ENCODE measurements around the gene FGF2. TPM values are rescaled to one million over a fixed set of nuclear protein-coding genes. Genes with fewer than 3 reads are reported as not detected.

FGF2 gene
- total RNA-seq, 1 donor from 2014 or later, result 5.8 TPM

- no peak for DNase-seq (ENCODE audit: low read depth)
Measured at GRCh38 chr4:122890147-122890795, 63.6 kb downstream of the FGF2 start.

- no peak for DNase-seq (ENCODE audit: low read depth)
Measured at GRCh38 chr4:122894827-122895226, 68.2 kb downstream of the FGF2 start.

DNA sequence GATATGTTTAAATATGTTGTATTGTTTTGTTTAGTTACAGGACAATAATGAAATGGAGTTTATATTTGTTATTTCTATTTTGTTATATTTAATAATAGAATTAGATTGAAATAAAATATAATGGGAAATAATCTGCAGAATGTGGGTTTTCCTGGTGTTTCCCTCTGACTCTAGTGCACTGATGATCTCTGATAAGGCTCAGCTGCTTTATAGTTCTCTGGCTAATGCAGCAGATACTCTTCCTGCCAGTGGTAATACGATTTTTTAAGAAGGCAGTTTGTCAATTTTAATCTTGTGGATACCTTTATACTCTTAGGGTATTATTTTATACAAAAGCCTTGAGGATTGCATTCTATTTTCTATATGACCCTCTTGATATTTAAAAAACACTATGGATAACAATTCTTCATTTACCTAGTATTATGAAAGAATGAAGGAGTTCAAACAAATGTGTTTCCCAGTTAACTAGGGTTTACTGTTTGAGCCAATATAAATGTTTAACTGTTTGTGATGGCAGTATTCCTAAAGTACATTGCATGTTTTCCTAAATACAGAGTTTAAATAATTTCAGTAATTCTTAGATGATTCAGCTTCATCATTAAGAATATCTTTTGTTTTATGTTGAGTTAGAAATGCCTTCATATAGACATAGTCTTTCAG is 68.8 kb downstream of the FGF2 start:
- no peak for DNase-seq (ENCODE audit: low read depth)

DNA sequence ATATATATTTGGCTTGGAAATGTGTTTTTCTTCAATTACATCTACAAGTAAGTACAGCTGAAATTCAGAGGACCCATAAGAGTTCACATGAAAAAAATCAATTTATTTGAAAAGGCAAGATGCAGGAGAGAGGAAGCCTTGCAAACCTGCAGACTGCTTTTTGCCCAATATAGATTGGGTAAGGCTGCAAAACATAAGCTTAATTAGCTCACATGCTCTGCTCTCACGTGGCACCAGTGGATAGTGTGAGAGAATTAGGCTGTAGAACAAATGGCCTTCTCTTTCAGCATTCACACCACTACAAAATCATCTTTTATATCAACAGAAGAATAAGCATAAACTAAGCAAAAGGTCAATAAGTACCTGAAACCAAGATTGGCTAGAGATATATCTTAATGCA is 69.6 kb downstream of the FGF2 start:
- DNase-seq (ENCODE audit: low read depth), result no peak

- DNase-seq (ENCODE audit: low read depth), result peak; percentile 60
Measured at GRCh38 chr4:122898370-122899150, 71.9 kb downstream of the FGF2 start.

- DNase-seq (ENCODE audit: low read depth), result no peak
Measured at GRCh38 chr4:122899682-122900081, 73.1 kb downstream of the FGF2 start.

GRCh38 chr4:122900314-122900713 is 73.7 kb downstream of the FGF2 start:
- DNase-seq (ENCODE audit: low read depth), result no peak

DNA sequence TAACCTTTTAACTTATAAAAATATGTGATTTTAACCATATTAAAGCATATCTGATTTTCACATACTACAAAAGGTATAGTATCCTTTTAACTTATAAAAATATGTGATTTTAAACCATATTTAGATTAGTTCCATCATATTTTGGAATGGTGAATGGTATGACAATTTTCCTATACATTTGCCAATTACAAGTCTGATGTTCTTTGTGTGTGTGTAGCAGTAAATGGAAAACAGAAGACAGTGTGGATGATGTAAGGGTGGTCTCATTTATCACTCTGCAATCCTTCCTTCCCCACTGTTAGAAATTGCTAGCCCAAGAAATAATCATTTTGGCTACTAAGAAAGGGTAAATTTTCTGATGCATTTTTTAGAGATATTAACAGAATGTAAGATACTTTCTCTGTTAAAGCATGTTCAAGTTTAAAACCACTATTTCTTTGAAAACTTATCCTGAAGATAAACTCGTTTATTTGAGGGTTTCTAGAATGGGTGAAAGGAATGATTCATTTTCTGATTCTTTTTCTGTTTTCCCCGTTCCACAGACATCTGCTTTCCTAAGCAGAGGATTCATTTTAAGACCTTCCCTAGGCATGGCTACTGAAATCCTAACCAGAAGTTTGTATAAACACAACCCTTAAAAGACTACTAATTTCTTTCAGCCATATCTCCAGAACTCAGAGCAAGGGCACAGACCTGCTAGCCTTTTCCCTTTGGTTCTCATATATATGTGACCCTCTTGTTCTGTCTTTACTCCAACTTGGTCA is 74.8 kb downstream of the FGF2 start:
- no peak for DNase-seq (ENCODE audit: low read depth)

DNA sequence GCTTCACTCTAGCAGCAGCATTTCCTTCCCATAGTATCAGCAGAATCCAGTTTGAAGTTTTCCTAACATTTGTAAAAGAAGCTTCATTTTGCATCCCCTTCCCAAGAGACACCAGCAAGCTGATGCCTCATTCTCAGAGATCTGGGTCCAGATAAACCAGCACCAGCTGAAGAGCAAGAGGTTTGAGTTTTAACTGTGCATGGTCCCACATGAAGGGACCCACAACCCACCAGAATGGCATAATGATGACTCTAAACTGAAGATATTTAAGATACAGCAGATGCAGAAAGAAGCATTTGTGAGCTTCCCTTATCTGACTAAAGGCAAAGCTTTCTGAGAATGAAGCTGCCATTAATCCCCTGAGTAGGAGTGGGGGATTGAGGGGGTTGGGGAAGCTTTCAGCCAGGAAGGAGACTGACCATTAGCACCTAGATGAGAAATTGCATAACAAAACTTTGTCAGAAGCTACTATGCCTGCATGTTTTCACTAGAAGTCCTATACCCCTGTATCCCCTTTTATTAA is 77.2 kb downstream of the FGF2 start:
- DNase-seq (ENCODE audit: low read depth), result no peak

DNA sequence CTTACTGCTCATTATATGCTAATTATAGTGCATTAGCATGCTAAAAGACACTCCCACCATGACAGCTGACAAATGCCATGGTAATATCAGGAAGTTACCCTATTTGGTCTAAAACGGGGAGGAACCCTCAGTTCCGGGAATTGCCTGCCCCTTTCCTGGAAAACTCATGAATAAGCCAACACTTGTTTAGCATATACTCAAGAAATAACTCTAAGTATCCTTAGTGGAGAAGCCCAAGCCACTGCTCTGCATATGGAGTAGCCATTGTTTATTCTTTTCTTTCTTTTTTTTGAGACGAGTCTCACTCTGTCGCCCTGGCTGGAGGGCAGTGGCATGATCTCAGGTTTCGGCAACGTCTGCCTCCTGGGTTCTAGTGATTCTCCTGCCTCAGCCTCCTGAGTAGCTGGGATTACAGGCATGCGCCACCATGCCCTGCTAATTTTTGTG is 80.3 kb downstream of the FGF2 start:
- DNase-seq (ENCODE audit: low read depth), result no peak

DNA sequence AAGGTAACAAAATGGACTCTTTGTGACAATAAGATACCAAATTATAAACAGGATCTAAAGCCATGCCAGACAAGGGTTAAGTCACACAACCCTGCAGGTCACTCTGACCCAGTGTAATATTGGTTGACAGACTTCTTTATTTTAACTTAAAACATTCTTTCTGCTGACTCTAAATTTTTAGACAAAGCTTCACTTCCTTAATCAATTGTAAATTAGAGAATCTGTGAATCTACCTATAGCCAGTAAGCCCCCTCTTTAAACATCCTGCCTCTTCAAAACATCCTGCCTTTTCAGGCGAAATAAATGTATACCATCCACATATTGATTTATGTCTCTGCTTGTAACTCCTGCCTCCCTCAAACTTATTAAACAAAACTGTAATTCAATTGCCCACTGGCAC is 81.6 kb downstream of the FGF2 start:
- no peak for DNase-seq (ENCODE audit: low read depth)

DNA sequence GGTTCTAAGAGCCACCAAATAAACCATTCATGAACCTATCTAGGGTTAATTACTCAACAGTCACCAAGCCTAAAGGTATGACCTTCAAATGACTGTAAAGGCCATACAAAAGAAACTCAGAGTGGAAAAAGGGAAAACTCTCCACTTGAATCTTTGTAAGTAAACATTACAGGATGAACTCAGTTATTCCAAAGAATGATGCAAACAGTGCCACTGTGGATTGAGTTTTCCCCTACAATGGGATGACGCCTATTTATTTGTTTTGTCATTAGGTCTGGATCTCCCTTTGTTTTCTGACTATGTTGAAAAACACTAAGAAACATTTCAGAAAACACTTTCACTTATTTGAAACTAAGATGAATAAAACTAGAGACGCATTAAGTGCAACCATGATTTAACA is 83.1 kb downstream of the FGF2 start:
- DNase-seq (ENCODE audit: low read depth), result no peak

DNA sequence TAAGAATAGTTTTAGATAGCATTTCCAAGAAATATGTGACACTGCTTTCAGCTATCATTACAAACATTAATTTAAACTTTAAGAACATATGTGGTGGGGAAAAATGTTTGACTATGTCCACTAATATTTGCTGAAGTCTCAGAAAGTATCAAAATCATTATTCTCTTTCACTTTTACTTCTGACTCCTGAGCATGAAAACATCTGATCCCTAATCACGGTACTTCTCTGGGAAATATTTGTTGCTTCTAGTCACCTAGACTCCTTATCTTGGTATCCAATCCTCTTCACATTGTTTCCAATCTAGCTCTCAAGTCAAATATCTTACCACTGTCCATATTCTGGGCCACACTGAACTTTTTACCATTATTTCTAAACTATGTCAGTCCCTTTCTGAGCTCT is 85.0 kb downstream of the FGF2 start:
- no peak for DNase-seq (ENCODE audit: low read depth)

- DNase-seq (ENCODE audit: low read depth), result no peak
Measured at GRCh38 chr4:122912810-122913575, 86.4 kb downstream of the FGF2 start.

DNA sequence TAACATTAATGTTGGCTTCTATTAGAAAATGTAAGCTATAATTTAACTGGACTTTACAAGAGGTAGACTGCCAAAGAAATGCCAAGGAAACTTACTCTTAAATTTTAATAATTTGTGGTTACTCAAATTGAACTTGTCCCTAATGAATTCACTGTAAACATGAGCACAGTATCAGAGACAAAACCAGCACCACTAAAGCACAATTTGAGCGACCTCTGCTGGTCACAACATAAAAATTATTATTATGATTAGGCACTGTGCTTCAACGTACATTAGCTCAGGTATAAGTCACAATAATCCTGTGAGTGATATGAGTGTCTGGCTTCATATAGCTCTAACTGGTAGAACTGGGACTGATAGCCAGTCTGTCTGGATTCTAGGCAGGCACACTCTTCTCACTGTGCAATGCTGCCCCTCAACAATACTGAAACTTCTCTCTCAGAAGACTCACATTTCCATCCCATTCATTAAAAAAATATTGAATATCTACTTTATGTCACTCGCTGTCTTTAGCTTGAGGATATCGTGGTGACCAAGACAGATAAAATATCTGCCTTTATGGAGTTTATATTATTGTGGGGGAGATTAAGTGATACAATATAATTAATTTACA is 87.8 kb downstream of the FGF2 start:
- peak; percentile 67 for DNase-seq (ENCODE audit: low read depth)

- DNase-seq (ENCODE audit: low read depth), result no peak
Measured at GRCh38 chr4:122914938-122915337, 88.3 kb downstream of the FGF2 start.

GRCh38 chr4:122917731-122918130 is 91.1 kb downstream of the FGF2 start:
- DNase-seq (ENCODE audit: low read depth), result no peak

- no peak for DNase-seq (ENCODE audit: low read depth)
Measured at GRCh38 chr4:122920473-122920872, 93.8 kb downstream of the FGF2 start.

- DNase-seq (ENCODE audit: low read depth), result no peak
Measured at GRCh38 chr4:122921300-122921699, 94.7 kb downstream of the FGF2 start.
